ENCODE measurements around the gene CPLANE2. TPM values are rescaled to one million over a fixed set of nuclear protein-coding genes. Genes with fewer than 3 reads are reported as not detected.
A peak's percentile ranks its signal among the peaks of the same experiment; 100 is the strongest.

CPLANE2 gene
- total RNA-seq, 2 experiments from 2014 or later, result 11.6 to 15.4 TPM

DNA sequence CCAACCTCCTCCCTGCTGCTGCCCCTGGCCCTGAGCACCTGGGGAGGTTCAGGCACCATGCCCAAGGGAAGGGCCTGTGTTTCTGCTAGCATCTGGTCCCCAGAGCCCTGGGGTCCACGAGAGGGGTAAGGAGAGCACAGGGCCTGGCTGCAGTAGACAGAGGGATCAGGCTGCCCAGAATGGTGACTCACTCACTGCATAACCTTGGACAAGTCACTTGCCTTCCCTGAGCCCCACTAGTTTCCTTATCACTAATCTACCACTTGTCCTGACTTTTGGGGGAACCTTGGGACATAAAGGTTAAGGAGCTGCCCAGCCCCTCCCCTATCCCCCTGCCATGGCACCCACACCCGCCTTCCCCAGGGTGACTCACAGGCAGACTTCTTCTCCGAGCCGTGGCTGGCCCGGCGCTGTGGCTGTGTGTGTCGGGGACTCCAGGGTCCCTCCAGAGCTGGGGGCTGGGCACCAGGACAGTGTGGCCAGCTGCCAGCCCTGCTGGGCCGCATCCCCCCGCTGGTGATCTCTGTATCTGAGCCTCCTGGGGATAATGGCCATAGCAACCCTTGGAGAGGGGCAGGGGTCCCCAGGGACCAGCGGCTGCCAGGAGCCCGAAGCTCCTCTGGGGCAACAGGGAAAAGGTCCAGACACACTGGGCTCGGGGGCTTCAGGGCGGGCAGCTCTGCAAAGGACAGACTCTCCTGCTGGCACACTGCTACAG is 28.6 kb downstream of the CPLANE2 start:
- Histone ChIP-seq H3K4me2 (ENCODE audit: low read length) (no peak overlapping the region), H3K4me3 (ENCODE audit: low read depth, low read length, poor library complexity, severe bottlenecking) (no peak overlapping the region), H3K4me1 (ENCODE audit: insufficient read depth, low read length, poor library complexity, severe bottlenecking) (peaks cover 6% of the 10 kb centered on the region), H4K20me1 (ENCODE audit: insufficient read depth, low read length) (no peaks in the 10 kb centered on the region), H3K36me3 (ENCODE audit: insufficient read depth, low read length) (no peaks in the 10 kb centered on the region), H3K79me2 (ENCODE audit: insufficient read depth, low read depth, low read length) (no peaks in the 10 kb centered on the region), H3K27ac (ENCODE audit: low read depth, low read length, poor library complexity, severe bottlenecking) (no peak overlapping the region), H3K9me3 (ENCODE audit: low read length) (no peaks in the 10 kb centered on the region), H2AFZ (ENCODE audit: low read length) (no peak overlapping the region), H3K9me2 (ENCODE audit: insufficient read depth, low read length) (no peaks in the 10 kb centered on the region)
- no peak for TF ChIP-seq EZH2phosphoT487 (IDR thresholded peaks at IDR 0.05; ENCODE audit: borderline replicate concordance, low read depth, low read length)
- TF ChIP-seq, protein P1, sequence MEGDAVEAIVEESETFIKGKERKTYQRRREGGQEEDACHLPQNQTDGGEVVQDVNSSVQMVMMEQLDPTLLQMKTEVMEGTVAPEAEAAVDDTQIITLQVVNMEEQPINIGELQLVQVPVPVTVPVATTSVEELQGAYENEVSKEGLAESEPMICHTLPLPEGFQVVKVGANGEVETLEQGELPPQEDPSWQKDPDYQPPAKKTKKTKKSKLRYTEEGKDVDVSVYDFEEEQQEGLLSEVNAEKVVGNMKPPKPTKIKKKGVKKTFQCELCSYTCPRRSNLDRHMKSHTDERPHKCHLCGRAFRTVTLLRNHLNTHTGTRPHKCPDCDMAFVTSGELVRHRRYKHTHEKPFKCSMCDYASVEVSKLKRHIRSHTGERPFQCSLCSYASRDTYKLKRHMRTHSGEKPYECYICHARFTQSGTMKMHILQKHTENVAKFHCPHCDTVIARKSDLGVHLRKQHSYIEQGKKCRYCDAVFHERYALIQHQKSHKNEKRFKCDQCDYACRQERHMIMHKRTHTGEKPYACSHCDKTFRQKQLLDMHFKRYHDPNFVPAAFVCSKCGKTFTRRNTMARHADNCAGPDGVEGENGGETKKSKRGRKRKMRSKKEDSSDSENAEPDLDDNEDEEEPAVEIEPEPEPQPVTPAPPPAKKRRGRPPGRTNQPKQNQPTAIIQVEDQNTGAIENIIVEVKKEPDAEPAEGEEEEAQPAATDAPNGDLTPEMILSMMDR (conservative IDR thresholded peaks at IDR 0.05; ENCODE audit: low read length), result no peak
- no peak for DNase-seq (ENCODE audit: low spot score)
- BruUV-seq (replicated peaks), result no TSS peak
- intact Hi-C loops (cut with micrococcal nuclease; ENCODE audit: unreplicated experiment), result loop anchor here (5.0 kb wide), 2 partner anchors 159 to 699 kb away; partner anchors contain the start of gene SZRD1
- ChIA-PET CTCF (ENCODE audit: unreplicated experiment) (no interaction called here), POLR2A (no interaction called here)

DNA sequence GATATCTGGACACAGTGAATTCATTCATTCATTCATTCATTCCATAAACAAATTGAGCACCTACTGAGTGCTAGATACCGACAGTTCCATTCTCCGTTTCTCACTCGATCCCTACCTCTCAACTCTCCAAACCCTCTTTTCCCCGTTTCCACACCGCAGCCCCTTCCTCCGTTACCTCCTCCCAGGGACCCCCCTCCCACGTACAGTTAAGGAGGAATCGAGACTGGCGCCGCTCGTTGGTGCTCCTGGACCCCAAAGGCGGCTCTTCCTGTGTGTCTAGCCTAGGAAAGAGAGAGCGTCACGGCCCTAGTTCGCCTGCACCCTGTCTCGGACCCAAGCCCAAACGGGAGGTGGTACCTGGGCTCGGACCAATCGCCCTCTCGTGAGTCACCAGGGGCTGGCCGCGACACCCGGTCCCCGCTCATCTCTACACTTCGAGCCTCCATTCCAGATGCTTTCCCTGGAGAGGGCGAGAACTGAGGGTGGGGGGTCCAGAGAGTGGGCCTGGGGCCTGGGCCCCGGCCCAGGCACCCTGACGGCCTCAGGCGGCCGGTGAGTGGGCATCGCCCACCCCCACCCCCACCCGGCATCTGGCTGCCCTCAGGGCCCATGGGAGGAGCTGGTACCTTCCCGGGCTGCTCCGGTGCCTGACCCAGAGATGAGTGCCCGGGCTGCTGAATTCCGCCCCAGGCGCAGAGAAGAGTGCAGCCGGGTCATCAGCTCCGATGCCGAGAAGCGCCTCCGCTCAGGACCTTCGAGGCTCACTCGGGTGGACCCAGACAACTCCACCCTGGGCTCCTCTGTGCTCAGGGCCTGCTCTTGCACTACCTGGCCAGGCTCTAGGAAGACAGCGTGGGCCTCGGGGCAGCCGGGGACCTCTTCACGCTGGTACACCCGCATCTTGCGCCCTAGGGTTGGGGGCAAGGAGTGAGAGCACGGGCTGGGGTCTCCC is 29.4 kb downstream of the CPLANE2 start:
- no peaks in the 10 kb centered on the region for H4K20me1 ChIP-seq (ENCODE audit: insufficient read depth, low read length)
- H3K9me3 ChIP-seq (ENCODE audit: low read length), result no peaks in the 10 kb centered on the region
- peaks cover 6% of the 10 kb centered on the region for H3K4me1 ChIP-seq (ENCODE audit: insufficient read depth, low read length, poor library complexity, severe bottlenecking)
- peak overlapping the region; percentile 72 for H3K4me2 ChIP-seq (ENCODE audit: low read length)
- H3K79me2 ChIP-seq (ENCODE audit: insufficient read depth, low read depth, low read length), result no peaks in the 10 kb centered on the region
- no peaks in the 10 kb centered on the region for H3K9me2 ChIP-seq (ENCODE audit: insufficient read depth, low read length)
- no peak for DNase-seq (ENCODE audit: low spot score)
- BruUV-seq (replicated peaks), result no TSS peak
- peak overlapping the region; percentile 65 for H3K27ac ChIP-seq (ENCODE audit: low read depth, low read length, poor library complexity, severe bottlenecking)
- ChIA-PET POLR2A (interaction anchor here (0.7 kb wide), 2 partner anchors 9 to 395 kb away, joined by 3 to 4 read pairs; no protein-coding TSS in a partner anchor), CTCF (ENCODE audit: unreplicated experiment) (no interaction called here)
- peak overlapping the region; percentile 73 for H2AFZ ChIP-seq (ENCODE audit: low read length)
- TF ChIP-seq EZH2phosphoT487 (IDR thresholded peaks at IDR 0.05; ENCODE audit: borderline replicate concordance, low read depth, low read length), result no peak
- TF ChIP-seq, protein P1 (conservative IDR thresholded peaks at IDR 0.05; ENCODE audit: low read length), result no peak
- no peaks in the 10 kb centered on the region for H3K36me3 ChIP-seq (ENCODE audit: insufficient read depth, low read length)
- intact Hi-C loops (cut with micrococcal nuclease; ENCODE audit: unreplicated experiment), result loop anchor here (2.0 to 5.0 kb wide), 4 partner anchors 29 to 700 kb away; partner anchors contain the start of genes CPLANE2 and SZRD1
- peak overlapping the region; percentile 75 for H3K4me3 ChIP-seq (ENCODE audit: low read depth, low read length, poor library complexity, severe bottlenecking)

Data from OCI-LY7 (cell line).